ENCODE data around the gene NOL8. TPM values are rescaled to one million over a fixed set of nuclear protein-coding genes. Genes with fewer than 3 reads are reported as not detected.

The NOL8 gene
- polyA plus RNA-seq, 1 donor (not counting 4 experiments of a cell fraction or from before 2014, with no cell fraction given): 28.9 TPM

DNA sequence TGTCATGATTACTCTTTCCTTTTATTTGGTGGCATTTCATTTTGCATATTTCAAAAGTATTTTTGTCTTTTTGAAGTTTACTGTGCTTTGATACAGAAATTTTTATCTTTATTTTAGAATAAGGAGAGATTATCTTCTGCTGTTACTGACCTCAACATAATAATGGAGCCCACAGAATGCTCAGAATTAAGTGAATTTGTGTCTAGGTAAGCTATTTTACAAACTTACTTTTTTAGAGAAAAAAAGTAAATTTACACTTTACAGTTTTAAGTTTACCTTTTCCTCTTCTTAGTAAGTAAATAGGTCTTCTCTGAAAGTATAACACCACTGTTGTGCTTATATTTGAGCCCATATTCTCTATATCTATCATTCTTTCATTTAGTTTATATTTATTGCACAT is 20.4 kb upstream of the NOL8 start:
- no peak overlapping the region for H3K4me2 ChIP-seq (ENCODE audit: control insufficient read depth, extremely low read depth, insufficient read depth, low read depth, low read length)
- no peaks in the 10 kb centered on the region for H3K27me3 ChIP-seq (ENCODE audit: control insufficient read depth, extremely low read depth, insufficient read depth, low read length)
- TF ChIP-seq, protein P1, sequence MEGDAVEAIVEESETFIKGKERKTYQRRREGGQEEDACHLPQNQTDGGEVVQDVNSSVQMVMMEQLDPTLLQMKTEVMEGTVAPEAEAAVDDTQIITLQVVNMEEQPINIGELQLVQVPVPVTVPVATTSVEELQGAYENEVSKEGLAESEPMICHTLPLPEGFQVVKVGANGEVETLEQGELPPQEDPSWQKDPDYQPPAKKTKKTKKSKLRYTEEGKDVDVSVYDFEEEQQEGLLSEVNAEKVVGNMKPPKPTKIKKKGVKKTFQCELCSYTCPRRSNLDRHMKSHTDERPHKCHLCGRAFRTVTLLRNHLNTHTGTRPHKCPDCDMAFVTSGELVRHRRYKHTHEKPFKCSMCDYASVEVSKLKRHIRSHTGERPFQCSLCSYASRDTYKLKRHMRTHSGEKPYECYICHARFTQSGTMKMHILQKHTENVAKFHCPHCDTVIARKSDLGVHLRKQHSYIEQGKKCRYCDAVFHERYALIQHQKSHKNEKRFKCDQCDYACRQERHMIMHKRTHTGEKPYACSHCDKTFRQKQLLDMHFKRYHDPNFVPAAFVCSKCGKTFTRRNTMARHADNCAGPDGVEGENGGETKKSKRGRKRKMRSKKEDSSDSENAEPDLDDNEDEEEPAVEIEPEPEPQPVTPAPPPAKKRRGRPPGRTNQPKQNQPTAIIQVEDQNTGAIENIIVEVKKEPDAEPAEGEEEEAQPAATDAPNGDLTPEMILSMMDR (optimal IDR thresholded peaks at IDR 0.05 in 1 of 3, IDR thresholded peaks at IDR 0.05 in 1 of 3, conservative IDR thresholded peaks at IDR 0.05 in 1 of 3; ENCODE audit: extremely low read depth in 1 of 3, insufficient read depth in 2 of 3, low read length in 3 of 3): no peak
- TF ChIP-seq EZH2 (IDR thresholded peaks at IDR 0.05; ENCODE audit: low read length): no peak
- H3K9me3 ChIP-seq (ENCODE audit: control insufficient read depth, low read depth, low read length): no peaks in the 10 kb centered on the region
- no peaks in the 10 kb centered on the region for H4K20me1 ChIP-seq (ENCODE audit: control insufficient read depth, extremely low read depth, insufficient read depth, low read length)
- no peaks in the 10 kb centered on the region for H3K36me3 ChIP-seq (ENCODE audit: control insufficient read depth in 2 of 2, extremely low read depth in 1 of 2, insufficient read depth in 2 of 2, low read length in 2 of 2)
- no peak overlapping the region for H3K27ac ChIP-seq (ENCODE audit: control insufficient read depth, insufficient read depth, low read length)
- H3K9me1 ChIP-seq (ENCODE audit: control insufficient read depth, extremely low read depth, insufficient read depth, low read length): no peaks in the 10 kb centered on the region
- H3K4me1 ChIP-seq (ENCODE audit: control insufficient read depth, extremely low read depth, insufficient read depth, low read length): no peaks in the 10 kb centered on the region
- no peak overlapping the region for H3K9ac ChIP-seq (ENCODE audit: control insufficient read depth, extremely low read depth, insufficient read depth, low read length)
- H2AFZ ChIP-seq (ENCODE audit: control insufficient read depth, low read length): no peak overlapping the region
- FAIRE-seq (no peak), DNase-seq (ENCODE audit: low read depth, low spot score) (no peak)
- no peak overlapping the region for H3K4me3 ChIP-seq (ENCODE audit: control insufficient read depth in 2 of 3, extremely low read depth in 1 of 3, insufficient read depth in 2 of 3, low read depth in 1 of 3, low read length in 3 of 3)
- dilution Hi-C loops (cut with MboI; ENCODE audit: extremely low pct_ligation_motif_present, low sequenced_read_pairs): no loop called here
- H3K79me2 ChIP-seq (ENCODE audit: control insufficient read depth, insufficient read depth, low read length): no peaks in the 10 kb centered on the region

DNA sequence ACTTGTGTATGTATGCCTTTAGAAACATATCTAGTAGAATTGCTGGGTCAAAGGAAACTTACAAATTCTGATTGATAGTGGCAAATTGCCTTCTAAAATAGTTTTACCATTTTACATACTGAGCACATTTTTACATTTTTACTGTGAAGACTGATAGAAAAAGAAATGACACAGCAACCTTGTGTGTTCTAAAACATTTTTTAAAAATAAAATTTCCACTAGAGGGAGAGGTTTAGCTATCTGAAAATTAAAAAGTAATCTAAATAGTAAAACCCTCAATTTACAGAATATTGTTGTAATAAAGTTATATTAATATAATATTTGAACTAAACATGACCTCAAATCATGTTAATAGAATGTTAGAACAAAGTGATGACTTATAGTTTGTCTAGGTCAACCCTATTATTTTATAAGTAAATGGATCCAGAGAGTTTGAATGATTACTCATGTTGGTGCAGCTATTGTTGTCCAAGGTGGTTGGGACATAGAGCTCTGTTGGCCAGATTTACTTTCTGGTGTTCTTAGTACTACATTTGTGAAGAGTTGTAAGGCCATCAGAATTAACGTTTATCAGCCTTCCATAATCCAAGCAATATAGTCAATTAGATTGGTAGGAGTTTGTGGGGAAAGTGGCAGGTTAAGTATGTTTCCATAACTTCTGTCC is 17.8 kb upstream of the NOL8 start:
- no peaks in the 10 kb centered on the region for H3K4me1 ChIP-seq (ENCODE audit: control insufficient read depth, extremely low read depth, insufficient read depth, low read length)
- FAIRE-seq (no peak), DNase-seq (ENCODE audit: low read depth, low spot score) (no peak)
- H4K20me1 ChIP-seq (ENCODE audit: control insufficient read depth, extremely low read depth, insufficient read depth, low read length): no peaks in the 10 kb centered on the region
- H3K4me2 ChIP-seq (ENCODE audit: control insufficient read depth, extremely low read depth, insufficient read depth, low read depth, low read length): no peak overlapping the region
- no peak overlapping the region for H3K9ac ChIP-seq (ENCODE audit: control insufficient read depth, extremely low read depth, insufficient read depth, low read length)
- H3K4me3 ChIP-seq (ENCODE audit: control insufficient read depth in 2 of 3, extremely low read depth in 1 of 3, insufficient read depth in 2 of 3, low read depth in 1 of 3, low read length in 3 of 3): no peak overlapping the region
- no peak overlapping the region for H3K27ac ChIP-seq (ENCODE audit: control insufficient read depth, insufficient read depth, low read length)
- dilution Hi-C loops (cut with MboI; ENCODE audit: extremely low pct_ligation_motif_present, low sequenced_read_pairs): no loop called here
- no peaks in the 10 kb centered on the region for H3K9me3 ChIP-seq (ENCODE audit: control insufficient read depth, low read depth, low read length)
- TF ChIP-seq, protein P1 (optimal IDR thresholded peaks at IDR 0.05 in 1 of 3, IDR thresholded peaks at IDR 0.05 in 1 of 3, conservative IDR thresholded peaks at IDR 0.05 in 1 of 3; ENCODE audit: extremely low read depth in 1 of 3, insufficient read depth in 2 of 3, low read length in 3 of 3): no peak
- no peak for TF ChIP-seq EZH2 (IDR thresholded peaks at IDR 0.05; ENCODE audit: low read length)
- peaks cover 0 to 16% of the 10 kb centered on the region in 2 experiments for H3K36me3 ChIP-seq (ENCODE audit: control insufficient read depth in 2 of 2, extremely low read depth in 1 of 2, insufficient read depth in 2 of 2, low read length in 2 of 2)
- no peak overlapping the region for H2AFZ ChIP-seq (ENCODE audit: control insufficient read depth, low read length)
- H3K9me1 ChIP-seq (ENCODE audit: control insufficient read depth, extremely low read depth, insufficient read depth, low read length): no peaks in the 10 kb centered on the region
- no peaks in the 10 kb centered on the region for H3K27me3 ChIP-seq (ENCODE audit: control insufficient read depth, extremely low read depth, insufficient read depth, low read length)
- H3K79me2 ChIP-seq (ENCODE audit: control insufficient read depth, insufficient read depth, low read length): no peaks in the 10 kb centered on the region
